Fibroblast of the aortic adventitia (primary cell): ENCODE measurements around the gene TMEM229B. TPM values are rescaled to one million over a fixed set of nuclear protein-coding genes. Genes with fewer than 3 reads are reported as not detected.

Experiments
- DNase-seq: peaks from one replicate; pipeline ENCODE4 v3.0.0-alpha.2; 2010; ENCODE audit warnings: low read depth
- H3K4me3 ChIP-seq: 2 replicates; pipeline ENCODE4 v1.5.1; 2011; ENCODE audit warnings: low read depth, mild to moderate bottlenecking, control low read depth, low read length, moderate library complexity
- small RNA-seq: library from RNA; depleted of rRNA; stranded (forward); fragments of <200 nt; gene quantifications from one replicate; pipeline ENCODE3, GENCODE V24; 2012
- total RNA-seq: library from RNA; depleted of rRNA; stranded (reverse); fragments of >200 nt; gene quantifications from 2 replicates; pipeline ENCODE4 v1.2.3, GENCODE V29; 2012; ENCODE audit warnings: low replicate concordance
- TF ChIP-seq, protein P1 (sequence below): IDR thresholded peaks from 2 replicates; pipeline ENCODE4 v1.5.1; 2011; ENCODE audit warnings: mild to moderate bottlenecking, low read length, control low read depth, inconsistent platforms; ENCODE audit not compliant: insufficient read depth

Gene TMEM229B
- total RNA-seq, 1 donor, result 0.81 TPM

DNA sequence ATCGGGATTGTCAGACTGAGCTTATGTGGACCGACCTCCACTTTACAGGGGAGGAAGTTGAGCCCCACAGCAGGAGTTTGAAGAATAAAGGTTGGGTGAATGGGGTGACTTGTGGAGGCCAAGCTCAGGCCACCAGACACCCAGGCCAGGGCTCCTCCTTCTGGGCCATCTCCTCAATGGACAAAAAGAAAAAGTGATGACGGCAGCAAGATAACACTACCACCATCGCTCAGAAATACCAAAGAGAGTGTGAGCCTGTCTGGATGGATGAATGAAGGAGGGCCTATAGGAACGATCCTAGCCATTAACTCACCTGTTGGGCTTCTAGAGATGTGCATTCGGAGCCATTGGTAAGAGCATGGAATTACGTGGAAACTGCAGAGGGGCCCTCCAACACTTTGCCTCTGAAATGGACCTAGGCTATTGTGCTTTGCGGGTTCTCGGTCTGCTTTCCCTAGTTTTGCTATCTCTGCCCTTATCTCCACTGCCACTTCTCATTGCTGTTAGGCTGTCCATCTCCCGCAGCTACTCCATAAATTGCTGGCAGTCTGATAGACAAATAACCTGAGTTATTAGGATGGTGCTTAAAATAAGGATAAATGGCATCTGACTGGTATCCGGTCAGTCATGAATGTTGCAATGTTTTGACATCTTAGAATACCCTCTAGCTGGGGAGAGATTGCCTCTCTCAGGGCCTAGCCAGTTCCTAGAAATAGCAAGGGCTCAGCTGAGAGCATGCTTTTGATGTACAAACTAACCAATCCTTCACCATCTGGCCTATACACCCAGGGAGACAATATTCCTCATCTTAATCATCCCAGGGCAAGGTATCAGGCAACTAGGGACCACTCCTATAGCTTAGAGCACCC lies 66.9 kb downstream of the TMEM229B start:
- no peak for DNase-seq
- TF ChIP-seq, protein P1, sequence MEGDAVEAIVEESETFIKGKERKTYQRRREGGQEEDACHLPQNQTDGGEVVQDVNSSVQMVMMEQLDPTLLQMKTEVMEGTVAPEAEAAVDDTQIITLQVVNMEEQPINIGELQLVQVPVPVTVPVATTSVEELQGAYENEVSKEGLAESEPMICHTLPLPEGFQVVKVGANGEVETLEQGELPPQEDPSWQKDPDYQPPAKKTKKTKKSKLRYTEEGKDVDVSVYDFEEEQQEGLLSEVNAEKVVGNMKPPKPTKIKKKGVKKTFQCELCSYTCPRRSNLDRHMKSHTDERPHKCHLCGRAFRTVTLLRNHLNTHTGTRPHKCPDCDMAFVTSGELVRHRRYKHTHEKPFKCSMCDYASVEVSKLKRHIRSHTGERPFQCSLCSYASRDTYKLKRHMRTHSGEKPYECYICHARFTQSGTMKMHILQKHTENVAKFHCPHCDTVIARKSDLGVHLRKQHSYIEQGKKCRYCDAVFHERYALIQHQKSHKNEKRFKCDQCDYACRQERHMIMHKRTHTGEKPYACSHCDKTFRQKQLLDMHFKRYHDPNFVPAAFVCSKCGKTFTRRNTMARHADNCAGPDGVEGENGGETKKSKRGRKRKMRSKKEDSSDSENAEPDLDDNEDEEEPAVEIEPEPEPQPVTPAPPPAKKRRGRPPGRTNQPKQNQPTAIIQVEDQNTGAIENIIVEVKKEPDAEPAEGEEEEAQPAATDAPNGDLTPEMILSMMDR, result no peak
- no peak overlapping the region for H3K4me3 ChIP-seq

Small RNA genes within 50 kb of the gene (small RNA-seq; reads per million reads assigned to genes)
- gene MIR5694, result not detected

Other genes with a start within 250 kb of the TMEM229B start
- gene PALS1, start 247.3 kb downstream of the TMEM229B start, total RNA-seq, result 23.6 and 28.4 TPM in 2 replicates
- 118 and 281 TPM in 2 replicates for gene ATP6V1D, start 128.9 kb downstream of the TMEM229B start, total RNA-seq
- gene EIF2S1, start 128.4 kb downstream of the TMEM229B start, total RNA-seq, result 139 and 166 TPM in 2 replicates
- 1.8 and 2.8 TPM in 2 replicates for gene PLEK2, start 76.6 kb downstream of the TMEM229B start, total RNA-seq
- 0.45 TPM in 1 of 2 replicates, not detected in the other for gene PLEKHH1, start 44.6 kb upstream of the TMEM229B start, total RNA-seq
- 8.0 and 16.8 TPM in 2 replicates for gene PIGH, start 111.5 kb upstream of the TMEM229B start, total RNA-seq
- 0.74 and 7.0 TPM in 2 replicates for gene ARG2, start 131.2 kb upstream of the TMEM229B start, total RNA-seq
- gene VTI1B, start 185.9 kb upstream of the TMEM229B start, total RNA-seq, result 48.5 and 69.0 TPM in 2 replicates
- gene RDH11, start 207.0 kb upstream of the TMEM229B start, total RNA-seq, result 78.9 and 110 TPM in 2 replicates
- 0.82 TPM in 1 of 2 replicates, not detected in the other for gene RDH12, start 213.2 kb upstream of the TMEM229B start, total RNA-seq